ENCODE results near the gene DOK3.
"Not testable (repeated sequence)": the region's sequence is repeated elsewhere in the genome, so short reads cannot be mapped to it uniquely, and the experiment has no call there.

The DOK3 gene

GRCh38 chr5:177496070-177496726 lies 13.4 kb downstream of the DOK3 start:
- DNase-seq = peak; percentile 66

GRCh38 chr5:177495243-177496060 lies 14.2 kb downstream of the DOK3 start:
- DNase-seq = peak; percentile 64

- peak; percentile 94 for DNase-seq
These were observed 15.1 kb downstream of the DOK3 start for GRCh38 chr5:177494346-177495195.

GRCh38 chr5:177493795-177494345 lies 15.8 kb downstream of the DOK3 start:
- no peak for DNase-seq

GRCh38 chr5:177492841-177493240 lies 16.8 kb downstream of the DOK3 start:
- no peak for DNase-seq

GRCh38 chr5:177491983-177492746 lies 17.5 kb downstream of the DOK3 start:
- no peak for DNase-seq

GRCh38 chr5:177491429-177491945 lies 18.1 kb downstream of the DOK3 start:
- DNase-seq = no peak

- DNase-seq = no peak
These were observed 18.6 kb downstream of the DOK3 start for GRCh38 chr5:177490992-177491391.

- no peak for DNase-seq
These were observed 19.2 kb downstream of the DOK3 start for GRCh38 chr5:177490311-177490991.

GRCh38 chr5:177489119-177489716 lies 20.4 kb downstream of the DOK3 start:
- no peak for DNase-seq

GRCh38 chr5:177487975-177488374 lies 21.7 kb downstream of the DOK3 start:
- DNase-seq = no peak

- no peak for DNase-seq
These were observed 22.5 kb downstream of the DOK3 start for GRCh38 chr5:177487144-177487543.

- DNase-seq = no peak
These were observed 23.4 kb downstream of the DOK3 start for GRCh38 chr5:177486256-177486655.

- not testable (repeated sequence) for DNase-seq
These were observed 23.9 kb downstream of the DOK3 start for GRCh38 chr5:177485753-177486152.

GRCh38 chr5:177484902-177485549 lies 24.6 kb downstream of the DOK3 start:
- DNase-seq = no peak

- no peak for DNase-seq
These were observed 25.4 kb downstream of the DOK3 start for GRCh38 chr5:177483994-177484901.

- DNase-seq = no peak
These were observed 26.6 kb downstream of the DOK3 start for GRCh38 chr5:177483042-177483441.

GRCh38 chr5:177482359-177482795 lies 27.2 kb downstream of the DOK3 start:
- no peak for DNase-seq

GRCh38 chr5:177479774-177480173 lies 29.9 kb downstream of the DOK3 start:
- DNase-seq = no peak

Measured in kidney glomerular epithelial cell (primary cell).